HG02852 (cell line): Measurements from ENCODE around the gene COA3.

Source experiments
- ATAC-seq: cut with Tn5 transposase; IDR thresholded peaks from one replicate; pipeline ENCODE4 v1.9.1; 2021; ENCODE audit warnings: mild to moderate bottlenecking, moderate library complexity; ENCODE audit not compliant: unreplicated experiment

Gene COA3, protein sequence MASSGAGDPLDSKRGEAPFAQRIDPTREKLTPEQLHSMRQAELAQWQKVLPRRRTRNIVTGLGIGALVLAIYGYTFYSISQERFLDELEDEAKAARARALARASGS

DNA sequence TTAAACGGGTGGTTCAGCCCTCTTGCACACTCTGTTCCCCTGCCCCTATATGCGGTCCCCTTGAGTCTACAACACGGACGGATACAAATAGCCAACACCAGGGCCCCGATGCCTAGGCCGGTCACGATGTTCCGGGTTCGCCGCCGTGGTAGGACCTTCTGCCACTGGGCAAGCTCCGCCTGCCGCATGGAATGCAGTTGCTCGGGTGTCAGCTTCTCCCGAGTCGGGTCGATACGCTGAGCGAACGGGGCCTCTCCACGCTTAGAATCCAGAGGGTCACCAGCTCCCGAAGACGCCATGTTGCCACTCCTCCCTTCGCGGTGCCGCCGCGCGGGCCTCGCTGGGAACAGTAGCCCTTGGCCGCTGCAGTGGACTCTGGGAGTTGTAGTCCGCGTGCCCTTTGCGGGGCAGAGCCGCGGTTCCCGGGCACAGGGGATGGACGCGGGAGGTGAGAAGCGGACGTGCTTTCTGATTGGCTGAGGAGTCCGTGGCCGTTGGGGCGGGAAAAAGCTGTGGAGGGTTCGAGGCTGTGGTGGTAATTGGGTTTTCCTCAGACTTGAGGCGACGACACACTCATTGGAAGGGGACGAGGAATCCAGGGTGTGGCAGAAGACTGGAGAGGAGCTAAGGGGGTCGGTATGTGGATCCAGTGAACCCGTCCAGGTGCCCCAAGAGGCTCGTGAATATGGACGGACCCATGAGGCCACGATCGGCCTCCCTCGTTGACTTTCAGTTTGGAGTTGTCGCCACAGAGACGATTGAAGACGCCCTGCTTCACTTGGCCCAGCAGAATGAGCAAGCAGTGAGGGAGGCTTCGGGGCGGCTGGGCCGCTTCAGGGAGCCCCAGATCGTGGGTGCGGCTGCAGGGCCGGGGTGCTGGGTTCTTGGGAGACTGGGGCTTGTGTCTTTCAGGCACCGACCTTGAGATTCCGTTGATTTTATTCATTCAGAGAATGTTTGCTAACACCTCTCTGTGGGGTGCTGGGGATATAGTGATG is at the start of gene COA3, which contains the start of gene CNTD1:
Gene COA3 (minus strand): TSS at position 322 of the 998 bp plus-strand sequence. CDS start 23 bp downstream, at position 299.
Gene CNTD1 (plus strand): TSS at position 479 of the 998 bp plus-strand sequence. CDS start 207 bp downstream, at position 686.
- peak; percentile 65 for ATAC-seq

DNA sequence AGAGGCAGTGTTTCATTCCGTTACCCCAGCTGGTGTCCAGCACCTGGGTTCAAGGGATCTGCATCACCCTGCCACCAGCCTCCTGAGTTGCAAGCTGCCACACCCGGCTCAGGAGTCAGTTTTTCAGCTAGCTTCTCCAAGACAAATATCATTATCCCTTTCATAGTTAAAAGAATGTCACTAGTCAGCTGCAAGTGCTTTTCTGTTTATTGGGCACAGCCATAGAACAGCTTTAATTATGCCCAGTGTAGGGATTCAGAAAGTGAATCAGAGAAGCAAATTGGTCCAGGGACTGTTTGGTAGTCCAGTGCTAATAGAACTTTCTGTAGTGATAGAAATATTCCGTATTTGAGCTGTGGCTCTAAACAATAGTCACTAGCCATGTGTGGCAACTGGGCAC is 49.6 kb upstream of the COA3 start:
- no peak for ATAC-seq

DNA sequence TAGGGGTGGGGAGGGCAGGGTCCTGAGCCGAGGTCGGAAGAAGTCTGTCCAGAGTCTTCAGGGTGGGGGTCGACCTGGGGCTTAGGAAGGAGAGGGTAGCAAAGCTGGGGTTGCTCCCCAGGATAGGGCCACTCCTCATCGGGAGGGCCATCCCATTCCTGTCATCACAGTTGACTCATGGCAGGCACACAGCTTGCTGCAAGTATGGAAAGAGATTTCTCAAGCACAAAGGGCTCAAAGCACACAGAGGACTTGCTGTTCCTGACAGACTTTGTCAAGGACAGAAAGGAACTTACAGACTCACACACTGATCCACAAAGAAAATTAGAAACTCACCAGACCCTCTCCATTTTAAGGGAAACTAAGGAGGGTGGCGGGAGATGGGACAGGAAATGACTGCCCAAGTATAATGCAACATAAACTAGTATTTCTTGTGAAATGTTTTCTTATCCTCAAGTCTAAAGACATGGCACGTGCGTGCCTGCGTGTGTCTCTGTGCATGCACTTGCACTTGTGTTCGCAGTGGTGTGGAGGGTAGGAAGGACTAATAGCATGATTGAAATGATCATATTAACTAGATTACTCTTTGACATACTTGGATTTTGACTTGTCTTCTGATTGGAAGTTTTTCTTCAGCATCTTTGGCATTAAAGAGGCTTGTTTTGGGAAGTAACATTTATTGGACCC is 48.2 kb upstream of the COA3 start:
- no peak for ATAC-seq

DNA sequence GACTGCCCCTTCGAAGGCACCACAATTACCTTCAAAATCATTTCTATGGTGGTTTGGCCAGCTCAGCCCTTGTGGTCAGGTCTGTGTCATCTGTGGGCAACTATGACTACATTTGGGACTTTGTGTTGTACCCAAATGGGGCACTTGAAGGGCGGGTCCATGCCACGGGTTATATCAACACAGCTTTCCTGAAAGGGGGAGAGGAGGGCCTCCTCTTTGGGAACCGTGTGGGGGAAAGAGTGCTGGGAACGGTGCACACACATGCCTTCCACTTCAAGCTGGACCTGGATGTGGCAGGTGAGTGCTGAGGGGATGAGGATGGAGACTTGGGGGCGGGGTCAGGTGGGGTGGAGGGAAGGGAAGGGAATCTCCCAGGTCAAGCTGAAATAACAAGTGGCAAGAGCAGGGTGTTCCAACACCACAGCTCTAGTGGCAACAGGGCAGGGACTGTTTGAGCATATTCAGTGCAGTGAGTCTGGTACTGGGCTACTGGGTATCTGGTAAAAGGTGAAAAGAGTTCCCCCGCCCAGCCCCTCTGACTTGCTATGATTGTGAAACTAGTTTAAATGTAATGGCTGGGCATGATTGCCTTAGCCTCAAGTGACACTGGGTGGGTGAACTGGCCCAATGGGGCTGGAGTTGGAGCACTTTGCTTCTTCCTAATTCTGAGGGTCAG is 47.6 kb upstream of the COA3 start:
- ATAC-seq = no peak

DNA sequence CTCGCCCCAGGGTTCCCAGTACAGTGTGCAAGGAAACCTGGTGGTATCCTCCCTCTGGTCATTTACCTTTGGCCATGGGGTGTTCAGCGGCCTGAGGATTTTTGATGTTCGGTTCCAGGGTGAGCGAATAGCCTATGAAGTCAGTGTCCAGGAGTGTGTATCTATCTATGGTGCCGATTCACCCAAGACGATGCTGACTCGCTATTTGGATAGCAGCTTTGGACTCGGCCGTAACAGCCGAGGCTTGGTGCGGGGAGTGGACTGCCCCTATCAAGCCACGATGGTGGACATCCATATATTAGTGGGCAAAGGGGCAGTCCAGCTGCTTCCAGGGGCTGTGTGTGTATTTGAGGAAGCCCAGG is 47.0 kb upstream of the COA3 start:
- ATAC-seq = no peak

DNA sequence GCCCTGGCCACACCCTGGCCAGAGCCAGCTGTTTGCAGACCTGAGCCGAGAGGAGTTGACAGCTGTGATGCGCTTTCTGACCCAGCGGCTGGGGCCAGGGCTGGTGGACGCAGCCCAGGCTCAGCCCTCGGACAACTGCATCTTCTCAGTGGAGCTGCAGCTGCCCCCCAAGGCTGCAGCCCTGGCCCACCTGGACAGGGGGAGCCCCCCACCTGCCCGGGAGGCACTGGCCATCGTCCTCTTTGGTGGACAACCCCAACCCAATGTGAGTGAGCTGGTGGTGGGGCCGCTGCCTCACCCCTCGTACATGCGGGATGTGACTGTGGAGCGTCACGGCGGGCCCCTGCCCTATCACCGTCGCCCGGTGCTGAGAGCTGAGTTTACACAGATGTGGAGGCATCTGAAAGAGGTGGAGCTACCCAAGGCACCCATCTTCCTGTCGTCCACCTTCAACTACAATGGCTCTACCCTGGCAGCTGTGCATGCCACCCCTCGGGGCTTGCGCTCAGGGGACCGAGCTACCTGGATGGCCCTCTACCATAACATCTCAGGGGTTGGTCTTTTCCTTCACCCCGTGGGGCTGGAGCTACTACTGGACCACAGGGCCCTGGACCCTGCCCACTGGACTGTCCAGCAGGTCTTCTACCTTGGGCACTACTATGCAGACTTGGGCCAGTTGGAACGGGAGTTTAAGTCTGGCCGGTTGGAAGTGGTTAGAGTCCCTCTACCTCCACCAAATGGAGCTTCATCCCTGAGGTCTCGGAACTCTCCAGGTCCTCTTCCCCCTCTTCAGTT is 46.5 kb upstream of the COA3 start:
- no peak for ATAC-seq

DNA sequence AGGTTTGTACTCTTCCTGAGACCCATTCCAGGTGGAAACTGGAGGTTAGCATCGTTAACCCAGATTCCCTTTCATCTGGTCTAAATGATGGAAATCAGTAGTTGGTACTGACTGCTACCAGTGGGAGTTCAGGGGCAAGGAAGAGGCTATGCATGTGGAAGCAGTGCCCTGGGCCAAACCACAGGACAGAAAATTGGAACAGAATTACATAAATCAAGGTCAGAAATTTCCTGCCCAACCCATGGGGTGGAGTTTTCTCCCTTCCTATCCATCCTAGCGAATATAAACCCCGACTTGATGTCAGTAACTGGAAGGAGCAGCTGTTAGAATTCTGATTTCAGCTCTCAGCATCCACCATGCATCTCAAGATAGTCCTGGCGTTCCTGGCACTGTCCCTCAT is 45.8 kb upstream of the COA3 start, which contains the start of gene AOC2:
Gene AOC2 (plus strand): TSS at position 310 of the 400 bp plus-strand sequence. CDS start 47 bp downstream, at position 357.
- no peak for ATAC-seq

DNA sequence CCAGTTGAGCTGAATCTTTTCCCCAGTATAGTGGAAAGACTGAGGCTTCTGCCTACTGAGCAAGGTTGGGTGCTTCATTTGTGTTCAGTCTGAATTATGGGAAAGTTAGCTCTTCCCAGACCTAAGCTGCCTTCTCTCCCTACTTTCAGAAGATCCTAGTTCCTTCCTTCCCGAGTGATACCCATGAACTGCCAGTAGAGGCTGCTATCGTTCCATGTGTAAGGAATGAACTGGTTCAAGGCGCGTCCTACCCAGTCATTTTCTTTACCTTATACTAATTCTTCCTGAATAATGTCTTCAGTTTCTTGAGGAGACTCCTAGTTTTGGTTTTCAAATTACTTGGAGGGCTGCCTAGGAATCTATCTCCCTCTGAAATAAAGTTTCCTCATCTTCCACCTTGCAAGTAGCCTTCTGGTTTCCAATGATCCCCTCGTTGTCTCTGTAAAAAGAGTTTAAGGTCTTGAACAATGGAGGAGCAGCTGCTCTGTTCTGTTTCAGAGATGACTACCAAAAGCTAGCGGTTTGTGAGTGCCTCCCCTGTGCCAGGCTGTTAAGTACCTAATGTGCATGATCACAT is 44.9 kb upstream of the COA3 start:
- no peak for ATAC-seq

DNA sequence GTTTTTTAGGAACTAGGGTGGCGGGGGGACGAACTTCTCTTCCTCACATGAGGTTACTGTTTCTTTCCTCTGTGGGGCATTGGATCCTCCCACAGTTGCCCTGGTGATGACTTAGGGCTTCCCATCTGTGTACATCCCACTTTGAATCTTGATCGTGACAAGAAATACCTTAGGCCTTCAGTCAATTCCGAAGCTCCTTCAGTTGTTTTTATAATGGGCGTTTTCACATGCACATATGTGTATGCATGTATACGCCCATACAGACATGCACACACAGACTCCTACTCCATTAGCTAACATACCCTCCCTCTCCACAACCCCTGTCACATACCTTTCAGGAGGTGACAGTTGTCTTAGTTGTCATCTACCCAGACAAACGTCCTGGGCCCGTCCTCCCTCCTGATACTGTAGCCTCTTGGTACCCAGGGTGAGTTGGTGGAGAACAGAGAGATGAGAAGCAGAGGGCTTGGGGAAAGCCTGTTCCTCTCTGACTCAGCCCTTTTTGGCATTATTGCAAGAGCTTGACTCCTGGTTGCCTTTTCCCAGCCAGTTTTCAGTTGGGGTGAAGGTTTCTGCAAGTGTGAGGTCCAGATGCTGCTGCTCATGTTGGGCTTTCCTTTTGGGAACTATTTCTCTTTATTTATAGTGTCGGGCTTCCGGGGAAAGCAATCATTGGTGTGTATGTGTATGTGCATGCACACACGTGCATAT is 43.6 kb upstream of the COA3 start:
- ATAC-seq = no peak

DNA sequence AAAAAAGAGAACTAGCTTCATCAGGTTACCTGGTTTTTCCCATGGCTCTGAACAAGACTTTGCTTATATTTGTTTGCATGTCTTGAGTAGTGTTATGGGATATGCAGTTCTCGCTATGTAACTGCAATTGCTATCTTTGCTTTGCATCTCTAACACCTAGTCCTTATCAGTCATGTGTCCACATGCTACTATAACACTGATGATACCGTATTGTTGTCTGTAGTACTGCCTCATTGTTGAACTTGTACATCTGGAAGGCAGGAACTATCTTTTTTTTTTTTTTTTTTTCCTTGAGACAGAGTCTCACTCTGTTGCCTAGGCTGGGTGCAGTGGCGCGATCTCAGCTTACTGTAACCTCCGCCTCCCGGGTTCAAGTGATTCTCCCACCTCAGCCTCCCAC is 37.2 kb upstream of the COA3 start:
- ATAC-seq = no peak

DNA sequence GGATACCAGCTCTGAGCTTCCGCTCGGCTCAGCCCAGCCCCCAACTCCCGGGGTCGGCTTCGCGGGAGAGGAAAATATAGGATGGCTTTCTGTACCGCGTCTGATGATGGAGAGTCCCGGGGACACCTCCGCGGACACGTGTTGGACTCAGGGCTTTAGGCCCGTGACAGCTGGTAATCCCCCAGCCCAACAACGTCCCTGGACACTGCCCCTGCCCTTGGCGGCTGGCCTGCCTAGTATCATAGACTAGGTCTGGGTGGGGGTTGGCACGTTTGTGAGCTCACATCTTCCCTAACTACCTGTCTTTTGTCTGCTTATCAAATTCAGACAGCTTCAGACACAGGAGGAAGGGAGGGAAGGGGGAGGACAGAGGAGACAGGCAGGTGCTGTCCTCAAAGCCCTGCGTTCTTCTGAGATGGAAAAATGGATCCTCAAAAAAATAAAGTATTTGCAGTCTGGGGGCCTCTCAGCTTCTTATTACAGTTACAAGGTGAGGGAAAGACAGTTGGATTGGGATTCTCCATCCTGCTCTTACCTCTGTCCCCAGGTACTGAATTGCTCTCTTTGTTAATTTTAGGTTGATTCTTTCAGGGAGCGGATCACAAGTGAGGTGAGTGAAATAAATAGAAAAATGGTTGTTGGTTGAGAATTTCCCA is 35.4 kb upstream of the COA3 start:
- no peak for ATAC-seq

DNA sequence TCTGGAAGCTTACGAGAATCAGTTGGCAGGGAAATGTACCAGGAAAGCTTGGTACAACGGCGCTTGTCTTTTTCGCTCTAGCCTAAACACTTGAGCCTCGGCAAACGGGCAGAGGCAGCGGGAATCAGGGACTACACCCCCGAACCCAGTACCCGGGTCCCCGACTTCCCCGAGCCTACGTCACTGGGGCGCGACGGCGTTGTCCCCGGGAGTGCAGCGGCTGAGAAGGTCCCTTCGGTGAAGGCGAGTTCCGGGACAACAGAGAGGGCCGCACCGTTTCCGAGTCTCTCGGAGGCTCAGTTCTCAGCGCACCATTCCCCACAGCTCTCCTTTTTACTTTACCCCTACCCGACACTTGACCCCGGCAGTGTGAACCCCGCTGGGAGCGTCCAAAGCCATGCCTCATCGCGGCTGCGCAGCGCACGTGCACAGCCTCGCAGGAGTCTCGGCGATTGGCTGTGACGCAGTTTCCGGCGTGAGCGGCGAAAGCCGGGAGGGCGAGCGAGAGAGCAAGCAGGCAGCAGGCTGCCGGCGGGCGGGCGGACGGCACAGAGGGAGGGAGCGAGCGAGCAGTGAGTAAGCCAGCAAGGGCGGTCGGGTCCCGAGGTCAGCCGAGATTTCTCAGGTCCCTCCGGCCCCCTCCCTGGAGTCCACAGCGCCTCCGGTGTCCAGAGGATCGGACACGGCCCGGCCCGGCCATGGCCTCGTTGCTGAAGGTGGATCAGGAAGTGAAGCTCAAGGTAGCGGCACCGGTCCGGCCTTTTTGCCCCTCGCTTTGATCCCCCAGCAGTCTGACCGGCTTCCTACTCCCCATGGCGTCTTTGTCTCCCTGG is 34.6 kb upstream of the COA3 start, which contains the start of gene PSME3:
Gene PSME3 (plus strand): TSS at position 464 of the 833 bp plus-strand sequence. CDS start 235 bp downstream, at position 699.
- ATAC-seq = peak; percentile 87

DNA sequence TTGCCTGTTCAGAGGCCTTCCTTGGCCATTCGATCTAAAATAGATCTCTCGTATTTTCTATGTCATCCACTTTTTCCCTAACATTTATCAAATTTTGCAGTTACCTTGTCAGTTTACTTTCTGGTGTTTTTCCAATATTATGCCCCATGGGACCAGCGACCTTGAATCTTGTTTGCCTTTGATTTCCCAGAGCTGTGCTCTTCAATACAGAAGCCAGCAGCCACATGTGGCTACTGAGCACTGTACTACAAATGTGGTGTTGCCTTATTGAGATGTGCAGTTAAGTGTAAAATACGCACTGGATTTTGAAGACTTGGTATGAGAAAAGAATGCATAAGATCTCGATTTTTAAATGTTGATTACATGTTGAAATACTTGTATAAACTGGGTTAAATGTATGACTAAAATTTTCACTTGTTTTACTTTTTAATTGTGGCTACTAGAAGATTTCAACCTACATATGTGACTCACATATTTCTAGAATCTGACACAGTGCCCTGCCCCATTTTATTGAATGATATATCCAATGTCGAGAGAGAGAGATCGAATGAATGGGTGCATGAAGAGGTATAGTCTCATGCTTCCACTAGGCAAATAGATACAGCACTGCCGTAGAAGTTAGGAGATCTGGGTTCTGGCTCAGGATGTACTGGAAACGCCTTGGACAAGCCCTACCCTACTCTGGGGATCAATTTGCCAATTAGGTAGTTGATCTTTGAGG is 33.9 kb upstream of the COA3 start:
- peak; percentile 20 for ATAC-seq

DNA sequence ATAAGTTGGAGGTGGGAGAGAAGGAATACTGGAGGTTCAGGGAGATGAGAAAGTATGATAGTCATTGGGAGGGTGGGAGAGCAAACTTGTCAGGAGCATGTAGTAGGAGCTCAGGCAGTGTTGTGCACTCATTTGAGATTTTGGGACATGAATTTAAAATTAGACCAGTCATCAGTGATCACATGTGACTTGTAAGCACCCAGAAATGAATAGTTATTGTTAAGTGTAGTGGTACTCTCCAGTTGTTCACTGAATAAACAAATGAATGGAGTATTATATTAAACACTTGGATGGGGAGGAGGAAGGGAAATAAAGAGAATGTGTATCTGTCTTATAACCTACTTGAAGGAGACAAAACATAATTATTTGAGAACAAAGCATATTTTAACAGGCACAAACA is 32.5 kb upstream of the COA3 start:
- ATAC-seq = no peak

DNA sequence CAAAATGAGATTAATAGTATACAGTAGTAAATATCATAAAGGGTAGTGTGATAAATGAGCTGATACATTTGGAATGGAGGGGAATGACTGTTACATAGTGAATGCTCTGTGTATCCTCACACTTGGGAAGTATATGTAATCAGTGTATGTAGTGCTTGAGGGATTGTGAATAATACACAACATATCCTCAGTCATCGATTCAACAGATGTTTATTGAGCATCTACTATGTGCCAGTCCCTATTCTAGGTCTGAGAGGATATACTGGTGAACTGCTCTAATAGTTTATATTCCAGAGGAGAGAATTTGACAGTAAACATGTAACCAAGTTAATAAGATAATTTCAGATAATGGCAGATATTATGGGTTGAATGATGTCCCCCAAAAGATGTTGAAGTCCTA is 29.0 kb upstream of the COA3 start:
- ATAC-seq = no peak

DNA sequence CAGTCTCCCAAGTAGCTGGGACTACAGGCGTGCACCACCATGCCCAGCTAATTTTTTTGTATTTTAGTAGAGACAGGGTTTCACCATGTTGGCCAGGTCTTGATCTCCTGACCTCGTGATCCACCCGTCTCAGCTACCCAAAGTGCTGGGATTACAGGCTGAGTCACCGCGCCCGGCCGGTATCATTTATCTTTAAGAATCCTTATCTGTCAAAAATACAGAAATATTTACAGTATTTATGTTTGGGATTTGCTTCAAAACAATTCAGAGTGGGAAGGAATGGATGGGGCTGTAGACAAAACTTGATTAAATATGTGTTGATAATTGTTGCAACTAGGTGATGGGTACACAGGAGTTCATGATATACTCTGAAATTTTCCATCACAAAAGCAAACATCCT is 22.7 kb upstream of the COA3 start:
- ATAC-seq = no peak

DNA sequence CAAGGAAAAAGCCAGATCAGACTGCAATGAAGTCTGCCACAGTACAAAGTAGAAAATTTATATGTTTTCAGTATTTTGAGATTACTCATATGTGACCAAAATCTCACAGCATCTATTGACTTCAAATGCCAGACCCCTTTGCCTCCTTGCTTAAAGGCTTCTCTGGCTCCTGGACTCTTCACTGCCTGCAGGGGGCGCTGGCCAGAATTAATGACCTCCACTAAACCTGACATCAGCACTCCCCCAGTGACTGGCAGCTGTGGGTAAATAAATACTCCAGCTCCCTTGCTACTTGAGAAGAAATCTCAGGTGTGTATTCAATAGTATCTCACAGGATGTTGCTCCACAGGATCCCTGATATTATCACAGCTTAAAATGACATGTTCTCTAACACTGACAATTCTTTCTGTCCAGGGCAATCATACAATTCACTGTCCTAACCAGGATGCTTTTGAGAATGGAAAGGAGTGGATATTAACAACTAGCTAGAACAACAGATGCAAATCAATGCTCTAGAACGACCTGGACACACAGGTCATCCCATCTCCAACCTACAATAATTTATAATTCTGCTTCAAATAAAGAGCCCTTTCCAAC is 21.5 kb upstream of the COA3 start:
- ATAC-seq = no peak
